HEK293T (cell line): ENCODE measurements around the gene PCDHB8.
"Not testable (repeated sequence)": the region's sequence is repeated elsewhere in the genome, so short reads cannot be mapped to it uniquely, and the experiment has no call there.

Experiments used
- CTCF ChIA-PET: fragments of 350-600 bp; formaldehyde crosslinking; extraction: SDS; loops from one replicate; lab custom pipeline; 2021; ENCODE audit warnings: antibody characterized with exemption, inconsistent platforms; lab: Yijun Ruan, JAX
- POLR2A ChIA-PET: fragments of 350-600 bp; formaldehyde crosslinking; extraction: SDS; loops from one replicate; lab custom pipeline; 2020; ENCODE audit warnings: antibody characterized with exemption, inconsistent platforms; lab: Yijun Ruan, JAX
- DNase-seq: peaks from one replicate; pipeline ENCODE4 v3.0.0; 2012; ENCODE audit warnings: mixed read lengths; ENCODE audit errors: extremely low spot score
- ARNT ChIP-seq: fragments of 450-650 bp; IDR thresholded peaks from 2 replicates; pipeline ENCODE4 v1.6.1; 2017; ENCODE audit warnings: mild to moderate bottlenecking
- BHLHE40 ChIP-seq: fragments of 450-650 bp; IDR thresholded peaks from 2 replicates; pipeline ENCODE4 v1.6.1; 2016; ENCODE audit warnings: mild to moderate bottlenecking, moderate library complexity, borderline replicate concordance
- CTBP1 ChIP-seq: fragments of 450-650 bp; IDR thresholded peaks from 2 replicates; pipeline ENCODE4 v1.6.1; 2016; ENCODE audit warnings: borderline replicate concordance
- ELF4 ChIP-seq: fragments of 450-650 bp; IDR thresholded peaks from 2 replicates; pipeline ENCODE4 v1.6.1; 2017; ENCODE audit warnings: antibody characterized with exemption
- FOXA1 ChIP-seq: fragments of 450-650 bp; IDR thresholded peaks from 2 replicates; pipeline ENCODE4 v1.6.1; 2016; ENCODE audit warnings: mild to moderate bottlenecking
- FOXK2 ChIP-seq: fragments of 450-650 bp; IDR thresholded peaks from 2 replicates; pipeline ENCODE4 v1.6.1; 2016; ENCODE audit warnings: mild to moderate bottlenecking
- FOXM1 ChIP-seq: fragments of 450-650 bp; IDR thresholded peaks from 2 replicates; pipeline ENCODE4 v1.6.1; 2017; ENCODE audit warnings: mild to moderate bottlenecking, borderline replicate concordance
- HDGF ChIP-seq: fragments of 450-650 bp; IDR thresholded peaks from 2 replicates; pipeline ENCODE4 v1.6.1; 2017; ENCODE audit warnings: antibody characterized with exemption, borderline replicate concordance
- L3MBTL2 ChIP-seq: fragments of 450-650 bp; conservative IDR thresholded peaks from 2 replicates; pipeline ENCODE4 v1.6.1; 2016; ENCODE audit warnings: mild to moderate bottlenecking
- LEF1 ChIP-seq: fragments of 450-650 bp; IDR thresholded peaks from 2 replicates; pipeline ENCODE4 v1.6.1; 2017; ENCODE audit warnings: mild to moderate bottlenecking, borderline replicate concordance
- NFRKB ChIP-seq: fragments of 450-650 bp; IDR thresholded peaks from 2 replicates; pipeline ENCODE4 v1.6.1; 2016; ENCODE audit warnings: mild to moderate bottlenecking, moderate library complexity
- SP1 ChIP-seq: fragments of 450-650 bp; IDR thresholded peaks from 2 replicates; pipeline ENCODE4 v1.6.1; 2017
- SUZ12 ChIP-seq: fragments of 450-650 bp; IDR thresholded peaks from 2 replicates; pipeline ENCODE4 v1.6.1; 2016; ENCODE audit warnings: mild to moderate bottlenecking
- TARDBP ChIP-seq: fragments of 450-650 bp; IDR thresholded peaks from 2 replicates; pipeline ENCODE4 v1.6.1; 2016
- ZNF384 ChIP-seq: fragments of 450-650 bp; IDR thresholded peaks from 2 replicates; pipeline ENCODE4 v1.6.1; 2016
- TF ChIP-seq, protein P1 (sequence below): fragments of 450-650 bp; IDR thresholded peaks from 2 replicates; pipeline ENCODE4 v1.6.1; 2016

The PCDHB8 gene

GRCh38 chr5:141150993-141151325 is 26.6 kb upstream of the PCDHB8 start:
- CTCF ChIA-PET = no interaction called here
- DNase-seq = no peak
- TF ChIP-seq SUZ12 (no peak), CTBP1 (no peak), BHLHE40 (no peak), L3MBTL2 (no peak), SP1 (no peak), ELF4 (no peak), NFRKB (no peak), FOXK2 (no peak), ZNF384 (no peak), TARDBP (no peak), LEF1 (no peak), FOXM1 (no peak), FOXA1 (no peak), HDGF (no peak), ARNT (no peak)
- TF ChIP-seq, protein P1, sequence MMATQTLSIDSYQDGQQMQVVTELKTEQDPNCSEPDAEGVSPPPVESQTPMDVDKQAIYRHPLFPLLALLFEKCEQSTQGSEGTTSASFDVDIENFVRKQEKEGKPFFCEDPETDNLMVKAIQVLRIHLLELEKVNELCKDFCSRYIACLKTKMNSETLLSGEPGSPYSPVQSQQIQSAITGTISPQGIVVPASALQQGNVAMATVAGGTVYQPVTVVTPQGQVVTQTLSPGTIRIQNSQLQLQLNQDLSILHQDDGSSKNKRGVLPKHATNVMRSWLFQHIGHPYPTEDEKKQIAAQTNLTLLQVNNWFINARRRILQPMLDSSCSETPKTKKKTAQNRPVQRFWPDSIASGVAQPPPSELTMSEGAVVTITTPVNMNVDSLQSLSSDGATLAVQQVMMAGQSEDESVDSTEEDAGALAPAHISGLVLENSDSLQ = no peak
- POLR2A ChIA-PET = no interaction called here

DNA sequence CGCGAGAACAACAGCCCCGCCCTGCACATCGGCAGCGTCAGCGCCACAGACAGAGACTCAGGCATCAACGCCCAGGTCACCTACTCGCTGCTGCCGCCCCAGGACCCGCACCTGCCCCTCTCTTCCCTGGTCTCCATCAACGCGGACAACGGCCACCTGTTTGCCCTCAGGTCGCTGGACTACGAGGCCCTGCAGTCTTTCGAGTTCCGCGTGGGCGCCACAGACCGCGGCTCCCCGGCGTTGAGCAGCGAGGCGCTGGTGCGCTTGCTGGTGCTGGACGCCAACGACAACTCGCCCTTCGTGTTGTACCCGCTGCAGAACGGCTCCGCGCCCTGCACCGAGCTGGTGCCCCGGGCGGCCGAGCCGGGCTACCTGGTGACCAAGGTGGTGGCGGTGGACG is 26.0 kb upstream of the PCDHB8 start:
- DNase-seq, CTCF ChIA-PET, POLR2A ChIA-PET: not testable (repeated sequence)

- POLR2A ChIA-PET, CTCF ChIA-PET, DNase-seq: not testable (repeated sequence)
These were observed 25.5 kb upstream of the PCDHB8 start for GRCh38 chr5:141152096-141152495.

GRCh38 chr5:141155540-141156374 is 21.8 kb upstream of the PCDHB8 start:
- CTCF ChIA-PET = interaction anchor here (0.5 to 0.6 kb wide), 3 partner anchors 14 to 105 kb away, joined by 3 read pairs; no protein-coding TSS in a partner anchor
- no peak for DNase-seq
- POLR2A ChIA-PET = no interaction called here
- TF ChIP-seq L3MBTL2 (no peak), HDGF (no peak)

DNA sequence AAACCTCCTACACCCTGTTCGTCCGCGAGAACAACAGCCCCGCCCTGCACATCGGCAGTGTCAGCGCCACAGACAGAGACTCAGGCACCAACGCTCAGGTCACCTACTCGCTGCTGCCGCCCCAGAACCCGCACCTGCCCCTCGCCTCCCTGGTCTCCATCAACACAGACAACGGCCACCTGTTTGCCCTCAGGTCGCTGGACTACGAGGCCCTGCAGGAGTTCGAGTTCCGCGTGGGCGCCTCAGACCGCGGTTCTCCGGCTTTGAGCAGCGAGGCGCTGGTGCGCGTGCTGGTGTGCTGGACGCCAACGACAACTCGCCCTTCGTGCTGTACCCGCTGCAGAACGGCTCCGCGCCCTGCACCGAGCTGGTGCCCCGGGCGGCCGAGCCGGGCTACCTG is 20.2 kb upstream of the PCDHB8 start:
- POLR2A ChIA-PET, CTCF ChIA-PET, DNase-seq: not testable (repeated sequence)

DNA sequence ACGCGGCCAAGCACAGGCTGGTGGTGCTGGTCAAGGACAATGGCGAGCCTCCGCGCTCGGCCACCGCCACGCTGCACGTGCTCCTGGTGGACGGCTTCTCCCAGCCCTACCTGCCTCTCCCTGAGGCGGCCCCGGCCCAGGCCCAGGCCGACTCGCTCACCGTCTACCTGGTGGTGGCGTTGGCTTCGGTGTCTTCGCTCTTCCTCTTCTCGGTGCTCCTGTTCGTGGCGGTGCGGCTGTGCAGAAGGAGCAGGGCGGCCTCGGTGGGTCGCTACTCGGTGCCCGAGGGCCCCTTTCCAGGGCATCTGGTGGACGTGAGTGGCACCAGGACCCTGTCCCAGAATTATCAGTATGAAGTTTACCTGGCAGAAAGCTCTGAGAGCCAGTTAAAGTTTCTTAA is 19.7 kb upstream of the PCDHB8 start:
- POLR2A ChIA-PET, DNase-seq, CTCF ChIA-PET: not testable (repeated sequence)

GRCh38 chr5:141172381-141173204 is 5.0 kb upstream of the PCDHB8 start, which contains the start of gene PCDHB7:
Gene PCDHB7 (plus strand): TSS chr5:141172644. CDS start chr5:141172836, 192 bp downstream.
- TF ChIP-seq L3MBTL2 = no peak
- no peak for TF ChIP-seq SUZ12
- TF ChIP-seq LEF1 = no peak
- TF ChIP-seq CTBP1 = no peak
- no peak for TF ChIP-seq ELF4
- TF ChIP-seq FOXM1 = no peak
- no peak for TF ChIP-seq FOXA1
- no peak for TF ChIP-seq HDGF
- no peak for TF ChIP-seq BHLHE40
- TF ChIP-seq FOXK2 = no peak
- TF ChIP-seq TARDBP = no peak
- TF ChIP-seq ARNT = no peak
- no peak for TF ChIP-seq SP1
- TF ChIP-seq NFRKB = no peak
- TF ChIP-seq, protein P1 = no peak
- no peak for TF ChIP-seq ZNF384
- CTCF ChIA-PET = interaction anchor here (1.3 kb wide), 1 partner anchor 303 kb away, joined by 4 read pairs; no protein-coding TSS in a partner anchor
- POLR2A ChIA-PET = no interaction called here
- DNase-seq = peak; percentile 19

- POLR2A ChIA-PET, CTCF ChIA-PET, DNase-seq: not testable (repeated sequence)
These were observed 3.1 kb upstream of the PCDHB8 start for GRCh38 chr5:141174291-141175104.
